NB4 (cell line): Measurements from ENCODE around the gene PSMD13.

Experiments used
- DNase-seq: peaks from one replicate; pipeline ENCODE4 v3.0.0; 2010; ENCODE audit warnings: low read depth
- H3K4me3 ChIP-seq: one replicate; pipeline ENCODE4 v1.5.1; 2011; ENCODE audit warnings: mild to moderate bottlenecking, low read depth, low read length, moderate library complexity
- CTCF ChIP-seq: IDR thresholded peaks from one replicate; pipeline ENCODE4 v1.5.1; 2012; ENCODE audit warnings: low read depth, low read length
- MAX ChIP-seq: IDR thresholded peaks from 2 replicates; pipeline ENCODE4 v1.6.1; 2011; ENCODE audit warnings: low read depth, low read length
- MYC ChIP-seq: IDR thresholded peaks from 2 replicates; pipeline ENCODE4 v1.6.1; 2011; ENCODE audit warnings: low read depth, low read length
- POLR2A ChIP-seq: IDR thresholded peaks from 2 replicates; pipeline ENCODE4 v1.6.1; 2011; ENCODE audit warnings: mild to moderate bottlenecking; ENCODE audit not compliant: insufficient read length; ENCODE audit errors: extremely low read depth

PSMD13 gene

GRCh38 chr11:208181-208916 is 28.4 kb upstream of the PSMD13 start:
- peak; percentile 82 for TF ChIP-seq POLR2A
- TF ChIP-seq MAX, result 0 out of 2 replicates have a peak, but pooled peaks have one; percentile 38
- TF ChIP-seq MYC, result peak; percentile 42; the same call in 1 of the 2 replicates
- TF ChIP-seq CTCF, result no peak
- peak; percentile 89 for DNase-seq
- H3K4me3 ChIP-seq, result peak overlapping the region; percentile 97

DNA sequence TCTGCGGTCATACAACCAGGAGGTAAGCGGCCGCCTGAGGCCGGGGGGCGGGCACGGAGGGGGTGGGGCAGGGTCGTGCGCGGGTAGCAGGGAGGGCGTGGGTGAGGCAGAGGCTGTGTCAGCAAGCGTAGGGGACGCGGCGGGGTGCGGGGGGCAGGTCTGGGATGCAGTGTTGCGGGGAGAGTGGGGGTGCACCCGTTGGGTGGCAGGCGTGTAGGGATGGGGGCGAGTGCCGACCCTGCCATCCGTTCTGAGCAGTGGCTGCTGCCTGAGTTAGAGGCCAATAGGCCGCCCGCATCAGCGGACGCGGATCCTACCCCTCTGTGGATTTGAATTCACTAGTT is 27.9 kb upstream of the PSMD13 start:
- H3K4me3 ChIP-seq, result peak overlapping the region; percentile 76
- DNase-seq, result no peak
- TF ChIP-seq CTCF, result no peak
- no peak for TF ChIP-seq MYC
- no peak for TF ChIP-seq MAX
- no peak for TF ChIP-seq POLR2A

DNA sequence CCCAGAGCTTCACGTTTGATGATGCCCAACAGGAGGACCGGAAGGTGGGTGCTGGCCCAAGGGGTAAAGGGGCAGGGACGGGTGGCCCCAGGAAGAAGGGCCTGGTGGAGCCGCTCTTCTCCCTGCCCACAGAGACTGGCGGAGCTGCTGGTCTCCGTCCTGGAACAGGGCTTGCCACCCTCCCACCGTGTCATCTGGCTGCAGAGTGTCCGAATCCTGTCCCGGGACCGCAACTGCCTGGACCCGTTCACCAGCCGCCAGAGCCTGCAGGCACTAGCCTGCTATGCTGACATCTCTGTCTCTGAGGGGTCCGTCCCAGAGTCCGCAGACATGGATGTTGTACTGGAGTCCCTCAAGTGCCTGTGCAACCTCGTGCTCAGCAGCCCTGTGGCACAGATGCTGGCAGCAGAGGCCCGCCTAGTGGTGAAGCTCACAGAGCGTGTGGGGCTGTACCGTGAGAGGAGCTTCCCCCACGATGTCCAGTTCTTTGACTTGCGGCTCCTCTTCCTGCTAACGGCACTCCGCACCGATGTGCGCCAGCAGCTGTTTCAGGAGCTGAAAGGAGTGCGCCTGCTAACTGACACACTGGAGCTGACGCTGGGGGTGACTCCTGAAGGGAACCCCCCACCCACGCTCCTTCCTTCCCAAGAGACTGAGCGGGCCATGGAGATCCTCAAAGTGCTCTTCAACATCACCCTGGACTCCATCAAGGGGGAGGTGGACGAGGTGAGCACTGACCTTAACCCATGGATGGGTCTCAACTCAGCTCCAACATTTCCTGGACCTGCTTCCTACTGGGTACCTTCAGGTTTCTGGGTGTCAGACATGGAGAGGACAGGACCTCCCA is 27.3 kb upstream of the PSMD13 start:
- TF ChIP-seq CTCF (no peak), MYC (no peak), POLR2A (no peak), MAX (no peak)
- peak overlapping the region; percentile 76 for H3K4me3 ChIP-seq
- peak; percentile 28 for DNase-seq

- DNase-seq, result no peak
- TF ChIP-seq MAX (no peak), MYC (no peak), CTCF (no peak), POLR2A (no peak)
- peak overlapping the region; percentile 17 for H3K4me3 ChIP-seq
These were observed 26.5 kb upstream of the PSMD13 start for GRCh38 chr11:210122-210802.

- no peak for TF ChIP-seq MAX
- no peak overlapping the region for H3K4me3 ChIP-seq
- no peak for DNase-seq
These were observed 26.0 kb upstream of the PSMD13 start for GRCh38 chr11:210803-211180.
